ENCODE measurements around the gene AK3. TPM values are rescaled to one million over a fixed set of nuclear protein-coding genes. Genes with fewer than 3 reads are reported as not detected.

The AK3 gene
- total RNA-seq, 1 donor from 2014 or later, result 45.1 TPM

DNA sequence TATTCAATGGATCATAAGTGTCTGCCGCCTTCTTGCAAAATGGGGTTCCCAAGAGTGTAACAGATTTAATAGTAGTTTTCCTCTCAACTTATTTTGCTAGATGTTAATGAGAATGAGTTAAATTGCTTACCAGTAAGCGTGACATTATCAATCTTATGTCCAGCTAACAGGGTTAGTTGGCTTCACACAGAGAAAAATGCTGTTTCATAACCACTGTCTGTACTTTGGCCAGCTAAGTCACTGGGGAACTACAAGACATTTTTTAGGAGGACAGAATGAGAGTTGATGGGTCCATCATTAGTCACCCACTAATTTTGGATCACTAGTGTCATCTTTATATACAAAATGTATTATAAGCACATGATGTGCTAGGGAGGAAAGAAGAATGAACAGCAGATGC lies 60.3 kb downstream of the AK3 start:
- no peak overlapping the region for H3K27ac Mint-ChIP-seq (ENCODE audit: unreplicated experiment)
- FAIRE-seq, result no peak
- Histone ChIP-seq H4K20me1 (ENCODE audit: insufficient read depth, low read length) (peaks cover 14% of the 10 kb centered on the region), H3K79me2 (ENCODE audit: insufficient read depth, low read length) (peaks cover 40% of the 10 kb centered on the region), H3K4me2 (ENCODE audit: low read length) (peak overlapping the region; percentile 100), H3K4me1 (ENCODE audit: insufficient read depth, low read length) (peaks cover 17% of the 10 kb centered on the region), H3K36me3 (ENCODE audit: insufficient read depth, low read length) (peaks cover 3% of the 10 kb centered on the region), H3K4me3 (ENCODE audit: insufficient read depth, low read depth, low read length) (peak overlapping the region; percentile 89), H3K9me3 (ENCODE audit: insufficient read depth, low read depth, low read length) (no peaks in the 10 kb centered on the region), H3K27ac (ENCODE audit: low read depth, low read length) (peak overlapping the region; percentile 94), H3K27me3 (ENCODE audit: insufficient read depth, low read length) (no peaks in the 10 kb centered on the region), H2AFZ (ENCODE audit: low read depth, low read length) (no peak overlapping the region), H3K9ac (ENCODE audit: low read length) (peak overlapping the region; percentile 97)
- TF ChIP-seq EZH2 (IDR thresholded peaks at IDR 0.05; ENCODE audit: insufficient read depth, low read length), result no peak
- TF ChIP-seq, protein P1, sequence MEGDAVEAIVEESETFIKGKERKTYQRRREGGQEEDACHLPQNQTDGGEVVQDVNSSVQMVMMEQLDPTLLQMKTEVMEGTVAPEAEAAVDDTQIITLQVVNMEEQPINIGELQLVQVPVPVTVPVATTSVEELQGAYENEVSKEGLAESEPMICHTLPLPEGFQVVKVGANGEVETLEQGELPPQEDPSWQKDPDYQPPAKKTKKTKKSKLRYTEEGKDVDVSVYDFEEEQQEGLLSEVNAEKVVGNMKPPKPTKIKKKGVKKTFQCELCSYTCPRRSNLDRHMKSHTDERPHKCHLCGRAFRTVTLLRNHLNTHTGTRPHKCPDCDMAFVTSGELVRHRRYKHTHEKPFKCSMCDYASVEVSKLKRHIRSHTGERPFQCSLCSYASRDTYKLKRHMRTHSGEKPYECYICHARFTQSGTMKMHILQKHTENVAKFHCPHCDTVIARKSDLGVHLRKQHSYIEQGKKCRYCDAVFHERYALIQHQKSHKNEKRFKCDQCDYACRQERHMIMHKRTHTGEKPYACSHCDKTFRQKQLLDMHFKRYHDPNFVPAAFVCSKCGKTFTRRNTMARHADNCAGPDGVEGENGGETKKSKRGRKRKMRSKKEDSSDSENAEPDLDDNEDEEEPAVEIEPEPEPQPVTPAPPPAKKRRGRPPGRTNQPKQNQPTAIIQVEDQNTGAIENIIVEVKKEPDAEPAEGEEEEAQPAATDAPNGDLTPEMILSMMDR (IDR thresholded peaks at IDR 0.05; ENCODE audit: insufficient read depth, low read depth, low read length), result no peak
- no peak overlapping the region for H3K4me3 Mint-ChIP-seq (ENCODE audit: unreplicated experiment)
- DNase-seq (ENCODE audit: low read depth), result peak; percentile 43
- H3K36me3 Mint-ChIP-seq (ENCODE audit: low read depth, unreplicated experiment), result no peaks in the 10 kb centered on the region
- H3K4me1 Mint-ChIP-seq (ENCODE audit: low read depth, unreplicated experiment), result no peaks in the 10 kb centered on the region
- no peaks in the 10 kb centered on the region for H3K9me3 Mint-ChIP-seq (ENCODE audit: unreplicated experiment)
- no peaks in the 10 kb centered on the region for H3K27me3 Mint-ChIP-seq (ENCODE audit: low read depth, unreplicated experiment)

GRCh38 chr9:4680173-4680525 lies 60.9 kb downstream of the AK3 start:
- no peaks in the 10 kb centered on the region for H3K27me3 Mint-ChIP-seq (ENCODE audit: low read depth, unreplicated experiment)
- no peak for DNase-seq (ENCODE audit: low read depth)
- Histone ChIP-seq H3K4me2 (ENCODE audit: low read length) (peak overlapping the region; percentile 100), H3K9ac (ENCODE audit: low read length) (peak overlapping the region; percentile 97), H3K27me3 (ENCODE audit: insufficient read depth, low read length) (no peaks in the 10 kb centered on the region), H3K4me1 (ENCODE audit: insufficient read depth, low read length) (peaks cover 17% of the 10 kb centered on the region), H3K4me3 (ENCODE audit: insufficient read depth, low read depth, low read length) (peak overlapping the region; percentile 89), H3K36me3 (ENCODE audit: insufficient read depth, low read length) (peaks cover 3% of the 10 kb centered on the region), H3K79me2 (ENCODE audit: insufficient read depth, low read length) (peaks cover 40% of the 10 kb centered on the region), H3K27ac (ENCODE audit: low read depth, low read length) (peak overlapping the region; percentile 94), H3K9me3 (ENCODE audit: insufficient read depth, low read depth, low read length) (no peaks in the 10 kb centered on the region), H4K20me1 (ENCODE audit: insufficient read depth, low read length) (peaks cover 14% of the 10 kb centered on the region), H2AFZ (ENCODE audit: low read depth, low read length) (peak overlapping the region; percentile 94)
- H3K4me1 Mint-ChIP-seq (ENCODE audit: low read depth, unreplicated experiment), result no peaks in the 10 kb centered on the region
- TF ChIP-seq EZH2 (IDR thresholded peaks at IDR 0.05; ENCODE audit: insufficient read depth, low read length), result no peak
- TF ChIP-seq, protein P1 (IDR thresholded peaks at IDR 0.05; ENCODE audit: insufficient read depth, low read depth, low read length), result no peak
- H3K9me3 Mint-ChIP-seq (ENCODE audit: unreplicated experiment), result no peaks in the 10 kb centered on the region
- H3K36me3 Mint-ChIP-seq (ENCODE audit: low read depth, unreplicated experiment), result no peaks in the 10 kb centered on the region
- no peak for FAIRE-seq
- H3K27ac Mint-ChIP-seq (ENCODE audit: unreplicated experiment), result no peak overlapping the region
- H3K4me3 Mint-ChIP-seq (ENCODE audit: unreplicated experiment), result no peak overlapping the region

DNA sequence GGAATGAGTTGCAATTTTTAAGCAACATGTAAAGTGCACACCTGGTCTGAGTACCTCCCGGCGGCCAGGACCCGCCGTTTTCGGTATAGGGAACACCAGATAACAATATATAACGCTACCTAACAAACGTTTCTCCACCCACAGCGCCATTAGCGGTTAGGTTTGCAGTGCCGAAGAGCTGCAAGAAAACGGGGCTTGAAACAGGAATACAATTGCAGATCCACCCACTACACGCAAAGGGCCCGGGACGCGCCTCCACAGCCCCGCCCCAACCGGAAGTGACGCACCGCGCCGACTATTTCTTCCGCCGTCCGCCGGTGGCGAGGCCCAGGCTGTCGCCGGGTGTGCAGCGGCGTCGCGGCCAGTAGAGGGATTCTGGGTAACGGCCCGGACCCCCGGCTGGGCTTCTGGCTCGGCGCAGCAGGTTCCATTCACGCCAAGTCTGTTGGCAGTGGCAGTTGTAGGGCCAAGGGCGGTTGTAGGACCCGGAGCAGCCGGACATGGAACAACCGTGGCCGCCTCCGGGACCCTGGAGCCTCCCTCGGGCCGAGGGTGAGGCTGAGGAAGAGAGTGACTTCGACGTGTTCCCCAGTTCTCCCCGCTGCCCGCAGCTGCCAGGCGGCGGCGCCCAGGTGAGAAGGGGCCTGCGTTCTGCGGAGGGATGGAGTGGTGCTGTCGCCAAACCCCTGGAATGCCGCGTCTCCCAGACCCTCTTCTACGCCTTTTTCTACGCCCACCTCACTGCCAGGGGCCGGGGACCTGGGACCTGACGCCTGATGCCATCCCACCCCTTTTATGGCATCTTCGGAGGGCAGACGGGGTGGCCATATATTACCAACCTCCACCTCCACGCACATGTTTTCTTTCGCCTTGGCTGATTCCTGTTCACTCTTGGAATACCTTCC lies 61.5 kb downstream of the AK3 start, which contains the start of gene CDC37L1:
TSS of gene CDC37L1 (plus strand) at position 302 of the 905 bp plus-strand sequence. CDS start at position 501, 199 bp downstream.
- Histone ChIP-seq H3K9ac (ENCODE audit: low read length) (peak within 1 kb of the TSS; percentile 97), H4K20me1 (ENCODE audit: insufficient read depth, low read length) (peaks cover 14% of the 10 kb centered on the region), H3K4me1 (ENCODE audit: insufficient read depth, low read length) (peaks cover 17% of the 10 kb centered on the region), H3K27me3 (ENCODE audit: insufficient read depth, low read length) (no peaks in the 10 kb centered on the region), H3K4me2 (ENCODE audit: low read length) (peak within 1 kb of the TSS; percentile 100), H3K4me3 (ENCODE audit: insufficient read depth, low read depth, low read length) (peak within 1 kb of the TSS; percentile 89), H3K9me3 (ENCODE audit: insufficient read depth, low read depth, low read length) (no peaks in the 10 kb centered on the region), H3K27ac (ENCODE audit: low read depth, low read length) (peak within 1 kb of the TSS; percentile 94), H2AFZ (ENCODE audit: low read depth, low read length) (peak within 1 kb of the TSS; percentile 94), H3K79me2 (ENCODE audit: insufficient read depth, low read length) (peaks cover 40% of the 10 kb centered on the region), H3K36me3 (ENCODE audit: insufficient read depth, low read length) (no peaks in the 10 kb centered on the region)
- DNase-seq (ENCODE audit: low read depth) (peak; percentile 88), FAIRE-seq (no peak)
- H3K4me1 Mint-ChIP-seq (ENCODE audit: low read depth, unreplicated experiment), result peaks cover 2% of the 10 kb centered on the region
- TF ChIP-seq, protein P1 (IDR thresholded peaks at IDR 0.05; ENCODE audit: insufficient read depth, low read depth, low read length), result peak; percentile 38
- no peak for TF ChIP-seq EZH2 (IDR thresholded peaks at IDR 0.05; ENCODE audit: insufficient read depth, low read length)
- no peaks in the 10 kb centered on the region for H3K9me3 Mint-ChIP-seq (ENCODE audit: unreplicated experiment)
- H3K27ac Mint-ChIP-seq (ENCODE audit: unreplicated experiment), result no peak within 1 kb of the TSS
- H3K4me3 Mint-ChIP-seq (ENCODE audit: unreplicated experiment), result no peak within 1 kb of the TSS
- H3K27me3 Mint-ChIP-seq (ENCODE audit: low read depth, unreplicated experiment), result no peaks in the 10 kb centered on the region
- H3K36me3 Mint-ChIP-seq (ENCODE audit: low read depth, unreplicated experiment), result no peaks in the 10 kb centered on the region

Measured in astrocyte (in vitro differentiated cells and primary cell).